Activated T-cell treated with anti-CD3 and anti-CD28 coated beads for 48 hours (primary cell): ENCODE results near the gene FFAR1.
"Not testable (repeated sequence)": the region's sequence is repeated elsewhere in the genome, so short reads cannot be mapped to it uniquely, and the experiment has no call there.

Experiments
- DNase-seq: peaks from one replicate; pipeline ENCODE4 v3.0.0-alpha.2; 2020; ENCODE audit warnings: low read depth

The FFAR1 gene

GRCh38 chr19:35360880-35361420 is 13.2 kb downstream of the FFAR1 start:
- DNase-seq, result no peak

- no peak for DNase-seq
Measured at GRCh38 chr19:35362261-35363000, 14.7 kb downstream of the FFAR1 start.

- DNase-seq, result no peak
Measured at GRCh38 chr19:35363001-35363590, 15.4 kb downstream of the FFAR1 start.

- no peak for DNase-seq
Measured at GRCh38 chr19:35363711-35364425, 16.2 kb downstream of the FFAR1 start.

- no peak for DNase-seq
Measured at GRCh38 chr19:35365303-35365702, 17.6 kb downstream of the FFAR1 start.

GRCh38 chr19:35368378-35368777 is 20.7 kb downstream of the FFAR1 start:
- no peak for DNase-seq

- no peak for DNase-seq
Measured at GRCh38 chr19:35369522-35369921, 21.8 kb downstream of the FFAR1 start.

GRCh38 chr19:35370722-35371121 is 23.0 kb downstream of the FFAR1 start, which contains the start of gene GPR42:
Gene GPR42 (plus strand): TSS chr19:35371068. CDS start chr19:35371360, 292 bp downstream.
- DNase-seq, result no peak

- no peak for DNase-seq
Measured at GRCh38 chr19:35373492-35373891, 25.8 kb downstream of the FFAR1 start.

GRCh38 chr19:35374031-35374430 is 26.3 kb downstream of the FFAR1 start:
- DNase-seq, result not testable (repeated sequence)

GRCh38 chr19:35375505-35376307 is 28.0 kb downstream of the FFAR1 start:
- no peak for DNase-seq

GRCh38 chr19:35377656-35378055 is 30.0 kb downstream of the FFAR1 start:
- DNase-seq, result no peak

GRCh38 chr19:35378356-35378755 is 30.7 kb downstream of the FFAR1 start:
- DNase-seq, result no peak

GRCh38 chr19:35379545-35379944 is 31.8 kb downstream of the FFAR1 start:
- DNase-seq, result not testable (repeated sequence)

GRCh38 chr19:35379992-35380391 is 32.3 kb downstream of the FFAR1 start:
- no peak for DNase-seq

GRCh38 chr19:35380450-35381124 is 32.9 kb downstream of the FFAR1 start:
- DNase-seq, result no peak

GRCh38 chr19:35381318-35381717 is 33.6 kb downstream of the FFAR1 start:
- DNase-seq, result no peak

GRCh38 chr19:35381926-35382325 is 34.2 kb downstream of the FFAR1 start:
- DNase-seq, result no peak

GRCh38 chr19:35383536-35383935 is 35.8 kb downstream of the FFAR1 start:
- DNase-seq, result no peak

- DNase-seq, result no peak
Measured at GRCh38 chr19:35388277-35389054, 40.8 kb downstream of the FFAR1 start.
